CD4-positive, alpha-beta T cell treated with Interleukin-21 for 1 hour (primary cell): Measurements from ENCODE around the gene CEP72.

ENCODE experiments used
- DNase-seq: peaks from one replicate; pipeline ENCODE4 v3.0.0-alpha.2; 2020

CEP72 gene

DNA sequence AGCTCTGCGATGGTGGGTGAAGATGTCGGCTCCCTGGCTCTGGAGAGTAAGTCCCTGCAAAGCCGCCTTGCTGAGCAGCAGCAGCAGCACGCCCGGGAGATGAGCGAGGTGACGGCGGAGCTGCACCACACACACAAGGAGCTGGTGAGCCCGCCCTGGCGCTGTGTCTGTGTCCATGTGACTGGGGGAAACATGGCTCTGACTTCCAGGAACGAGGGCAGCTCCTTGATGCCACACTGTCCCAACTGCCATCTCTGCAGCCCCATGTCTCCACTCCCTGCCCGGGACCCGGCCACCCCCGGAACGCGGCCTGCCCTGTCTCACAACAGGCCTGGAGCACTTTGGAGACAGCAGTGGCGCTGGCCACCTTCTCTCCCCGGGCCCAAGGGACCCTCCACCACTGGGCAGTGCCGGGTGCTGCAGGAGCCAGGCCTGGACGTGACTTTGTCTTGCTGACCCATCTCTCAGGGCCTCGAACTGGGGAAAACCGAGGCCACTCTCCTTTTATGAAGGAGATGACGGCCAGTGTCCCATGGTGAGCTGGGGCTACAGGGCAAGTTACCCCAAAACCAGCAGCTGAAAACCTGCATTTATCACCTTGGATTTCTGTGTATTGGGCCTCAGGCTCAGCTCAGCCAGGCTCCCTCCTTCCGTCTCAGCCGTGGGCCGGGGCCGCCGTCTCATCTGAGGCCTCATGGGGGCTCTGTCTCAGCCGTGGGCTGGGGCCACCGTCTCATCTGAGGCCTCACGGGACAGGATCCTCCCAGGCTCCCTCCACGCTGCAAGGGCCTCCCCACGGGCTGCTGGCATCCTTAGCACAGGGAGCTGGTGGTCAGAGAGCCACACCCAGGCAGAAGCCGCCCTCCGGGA lies 28.6 kb downstream of the CEP72 start:
- DNase-seq, result no peak

DNA sequence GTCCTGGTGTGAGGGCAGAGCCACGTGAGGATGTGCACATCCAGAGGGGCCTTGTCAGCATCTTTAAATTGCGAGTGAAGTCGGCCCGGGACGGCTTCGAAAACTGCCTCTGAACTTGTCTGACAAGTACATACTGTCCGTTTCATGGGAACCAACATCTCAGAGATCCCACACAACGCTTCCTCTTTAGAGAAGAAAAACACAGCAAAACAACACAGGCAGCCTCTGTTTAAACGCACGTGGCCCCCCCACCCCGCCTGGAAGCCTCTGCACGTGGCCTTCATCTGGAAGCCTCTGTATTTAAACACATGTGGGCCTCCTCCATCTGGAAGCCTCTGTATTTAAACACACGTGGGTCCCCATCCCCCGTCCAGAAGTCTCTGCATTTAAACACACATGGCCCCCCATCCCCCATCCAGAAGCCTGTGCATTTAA lies 29.2 kb downstream of the CEP72 start:
- DNase-seq, result no peak

DNA sequence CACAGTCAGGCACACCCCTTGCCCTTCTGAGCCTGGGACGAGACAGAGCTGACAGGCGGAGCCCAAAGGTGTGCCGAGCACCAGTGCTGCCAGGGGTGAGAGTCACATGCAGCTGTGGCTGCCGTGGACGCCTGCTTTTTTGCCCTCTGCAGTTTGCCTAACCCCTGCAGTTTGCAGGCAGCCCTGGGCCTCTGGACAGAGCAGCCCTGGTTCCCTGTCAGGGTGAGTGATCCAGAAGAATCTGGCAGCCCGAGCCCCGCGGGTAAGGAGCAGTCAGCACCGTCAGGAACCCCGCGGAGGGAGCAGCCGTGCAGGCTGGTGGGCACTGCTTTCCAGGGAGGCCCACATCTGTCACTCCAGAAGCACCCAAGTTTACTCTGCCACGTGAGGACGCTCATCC lies 30.3 kb downstream of the CEP72 start:
- DNase-seq, result no peak

DNA sequence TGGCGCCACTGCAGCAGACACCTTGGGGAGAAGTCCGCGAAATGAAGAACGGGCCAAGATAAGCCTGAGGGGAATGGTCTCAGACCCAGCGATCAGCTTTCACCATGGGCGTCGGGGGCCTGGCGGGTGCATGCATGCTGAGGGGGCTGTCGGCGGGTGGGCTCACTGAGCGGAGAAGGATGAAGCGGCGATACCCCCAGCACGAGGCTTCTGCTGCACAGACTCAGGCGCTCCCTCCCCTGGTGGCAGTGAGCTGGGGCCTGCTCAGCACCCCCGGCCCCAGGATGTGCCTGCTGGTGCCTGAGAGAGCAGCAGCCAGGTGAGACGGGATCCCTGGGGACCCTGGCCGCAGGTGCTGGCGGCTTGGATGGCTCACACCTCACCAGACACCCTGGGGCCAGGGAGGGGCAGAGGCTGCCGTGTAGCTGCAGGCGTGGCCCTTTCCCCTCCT lies 31.2 kb downstream of the CEP72 start:
- DNase-seq, result no peak

DNA sequence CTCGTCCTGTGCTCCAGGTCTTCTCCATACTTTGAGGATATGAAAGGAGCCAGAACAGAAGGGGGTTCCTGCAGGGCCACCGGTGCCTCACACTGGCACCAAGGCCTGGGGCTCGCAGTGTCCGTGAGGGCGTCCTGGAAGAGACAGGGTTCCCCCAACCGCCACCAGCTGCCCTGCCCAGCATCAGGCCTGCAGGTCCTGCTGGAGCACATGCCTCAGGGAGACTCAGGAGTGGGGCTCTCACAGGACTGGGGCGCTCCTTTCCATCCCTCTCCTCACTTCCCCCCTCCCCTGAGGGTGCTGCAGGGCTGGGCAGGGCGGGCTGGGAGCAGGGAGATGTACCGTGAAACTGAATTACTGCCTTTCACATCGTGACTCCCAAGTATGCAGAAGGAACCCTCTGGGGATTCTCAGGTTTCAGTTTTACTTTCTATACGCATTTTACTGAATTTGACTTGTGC lies 31.7 kb downstream of the CEP72 start:
- no peak for DNase-seq

DNA sequence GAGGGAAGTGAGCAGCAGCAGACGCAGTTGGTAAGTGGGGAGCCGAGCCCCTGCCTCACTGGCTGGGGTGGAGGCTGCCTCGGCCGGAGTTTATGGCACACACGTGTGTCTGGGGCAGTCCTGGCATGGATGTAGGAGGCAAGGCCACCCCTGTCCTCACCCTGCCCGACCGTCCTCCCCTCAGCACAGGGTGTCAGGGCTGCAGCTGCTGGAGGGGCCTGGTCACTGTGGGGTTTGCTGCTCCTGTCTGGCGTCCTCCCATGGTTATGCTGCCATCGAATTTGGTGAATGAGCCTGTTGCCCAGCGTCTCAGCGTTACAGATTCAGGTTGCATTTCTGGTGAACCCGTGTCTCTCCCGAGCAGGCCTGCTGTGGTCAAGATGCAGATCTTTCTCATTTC lies 32.4 kb downstream of the CEP72 start:
- DNase-seq, result no peak

DNA sequence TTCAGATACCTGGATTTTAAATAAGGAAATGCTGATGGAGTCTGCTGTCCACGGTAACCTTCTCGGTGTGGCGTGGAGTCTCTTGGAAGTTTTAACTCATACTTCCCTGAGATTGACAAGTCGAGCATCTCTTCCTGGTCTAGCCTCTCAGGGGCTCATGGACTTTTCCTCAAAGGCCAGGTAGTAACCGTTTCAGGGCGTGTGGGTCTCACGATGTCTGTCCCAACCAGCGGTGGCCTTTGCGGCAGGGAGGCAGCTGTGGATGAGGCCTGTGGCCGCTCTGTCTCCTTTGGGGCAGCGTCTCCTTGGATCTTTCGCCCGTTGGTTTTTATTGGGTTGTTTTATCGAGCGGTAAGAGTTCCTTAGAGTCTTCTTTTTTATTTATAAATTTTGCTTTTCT lies 32.8 kb downstream of the CEP72 start:
- no peak for DNase-seq

DNA sequence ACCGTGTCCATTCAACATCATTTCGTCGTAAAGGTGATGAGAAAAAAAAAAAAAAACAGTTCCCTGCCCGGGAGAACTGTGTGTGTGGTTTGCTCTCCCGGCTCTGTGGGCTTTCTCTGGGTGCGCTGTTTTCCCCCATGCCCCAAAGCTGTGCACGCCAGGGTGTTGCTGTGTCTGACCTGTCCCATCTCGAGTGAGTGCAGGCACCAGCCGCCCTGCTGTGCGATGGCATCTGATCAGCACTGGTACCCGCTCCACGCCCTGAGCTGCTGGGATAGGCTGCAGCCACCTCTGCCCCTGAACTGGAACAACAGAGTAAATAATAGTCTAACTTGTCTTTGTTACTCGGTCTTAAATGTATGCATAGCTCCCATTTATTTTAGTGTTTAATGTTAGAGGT lies 33.3 kb downstream of the CEP72 start:
- DNase-seq, result no peak

DNA sequence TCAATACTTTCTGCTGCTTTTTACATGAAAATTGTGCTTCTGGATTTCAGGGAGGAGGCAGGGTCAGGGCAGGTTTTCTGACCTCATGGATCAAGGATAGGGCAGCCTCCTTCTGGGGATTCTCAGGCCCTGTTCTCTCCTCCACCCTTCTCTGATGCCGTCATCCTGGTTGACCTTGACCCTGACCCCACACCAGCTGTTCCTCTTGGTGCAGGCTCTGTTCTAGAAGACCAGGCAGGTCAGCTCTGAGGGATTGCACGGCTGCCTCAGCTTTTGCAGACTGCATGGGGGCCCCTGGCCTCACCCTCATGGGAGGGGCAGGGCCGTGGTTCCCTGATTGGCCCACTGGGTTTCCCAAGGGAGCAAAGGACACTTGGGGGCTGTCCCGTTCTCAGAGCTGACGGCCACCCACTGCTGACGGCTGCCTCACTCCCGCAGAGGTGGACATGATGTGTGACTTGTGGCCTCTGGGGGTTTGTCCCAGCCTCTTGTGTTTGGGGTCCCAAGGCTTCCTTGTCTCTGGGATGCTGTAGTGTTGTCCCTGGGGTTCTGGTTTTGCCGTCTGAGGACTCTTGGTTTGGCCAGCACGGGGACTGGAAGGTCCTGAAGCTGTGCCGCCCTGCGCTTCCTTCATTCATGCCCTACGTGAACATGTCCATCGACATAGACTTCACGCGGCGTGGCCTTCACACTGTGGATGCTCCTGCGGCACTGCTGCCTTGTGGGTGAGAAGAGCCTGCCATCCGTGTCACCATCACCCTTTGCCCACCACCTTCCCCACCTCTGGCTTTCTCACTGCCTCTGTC lies 34.5 kb downstream of the CEP72 start:
- DNase-seq, result no peak

DNA sequence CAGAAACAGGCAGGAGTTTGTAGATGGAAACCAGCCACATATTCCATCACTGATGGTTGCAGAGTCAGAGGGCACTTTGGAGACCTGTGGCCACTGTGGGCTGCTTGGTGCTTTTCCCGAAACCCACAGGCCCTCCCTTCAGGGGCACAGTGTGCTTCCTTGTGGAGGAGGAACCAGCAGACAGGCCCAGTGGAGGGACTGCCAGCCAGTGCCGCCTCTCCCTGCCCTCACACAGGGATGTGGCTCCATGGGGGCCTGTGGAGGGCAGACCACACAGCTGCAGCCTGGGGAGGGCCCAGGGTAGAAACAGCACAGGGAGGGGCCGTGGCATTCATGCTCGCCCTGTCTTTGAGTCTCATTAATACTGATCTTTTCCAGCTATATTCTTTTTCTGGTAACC lies 35.2 kb downstream of the CEP72 start:
- DNase-seq, result no peak

DNA sequence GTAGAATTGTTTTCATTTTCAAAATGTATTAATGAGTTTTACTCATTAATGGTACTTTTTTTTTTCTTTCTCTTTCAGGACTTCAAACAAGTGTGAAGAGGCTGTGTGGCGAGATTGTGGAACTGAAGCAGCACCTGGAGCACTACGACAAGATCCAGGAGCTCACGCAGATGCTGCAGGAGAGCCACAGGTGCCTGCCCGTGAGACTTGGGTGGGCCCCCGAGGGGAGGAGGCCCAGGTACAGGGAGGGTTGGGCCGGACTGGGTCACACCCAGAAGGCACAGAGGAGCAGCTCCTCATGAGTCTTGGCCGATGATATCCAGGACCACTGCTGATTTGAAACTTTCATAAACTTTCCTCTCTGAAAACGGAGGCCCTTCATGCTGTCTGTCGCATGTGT lies 35.6 kb downstream of the CEP72 start:
- no peak for DNase-seq

DNA sequence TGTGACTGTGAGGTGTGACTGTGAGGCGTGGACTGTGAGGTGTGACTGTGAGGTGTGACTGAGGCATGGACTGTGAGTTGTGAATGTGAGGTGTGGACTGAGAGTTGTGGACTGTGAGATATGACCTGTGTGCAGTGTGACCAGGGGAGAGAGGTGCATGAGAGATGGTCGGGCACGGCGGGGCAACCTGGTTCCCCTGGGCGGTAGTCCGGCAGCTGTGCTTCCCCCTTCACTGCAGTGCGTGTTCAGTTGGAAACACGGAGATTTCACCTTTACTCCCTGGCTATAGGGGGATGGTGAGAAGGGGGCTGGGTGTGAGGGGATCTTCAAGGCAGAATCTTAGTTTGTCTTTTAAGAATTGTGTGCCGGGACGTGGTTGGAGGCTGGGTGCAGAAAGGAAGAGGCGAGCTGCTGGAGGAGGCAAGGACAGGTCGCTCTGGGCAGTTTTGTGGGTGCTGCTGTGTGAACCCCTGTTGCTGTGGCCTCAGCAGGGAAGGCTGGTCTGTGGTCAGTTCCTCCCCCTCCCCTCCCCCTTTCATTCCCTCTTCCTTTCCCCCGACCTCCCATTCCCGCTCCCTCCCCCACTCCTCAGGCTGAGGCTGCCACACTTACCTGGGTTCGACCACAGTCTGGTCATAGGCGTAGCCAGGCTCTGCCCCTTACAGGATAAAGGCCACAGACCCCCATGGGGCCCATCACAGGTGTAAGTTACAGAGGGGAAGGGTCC lies 39.3 kb downstream of the CEP72 start:
- no peak for DNase-seq

DNA sequence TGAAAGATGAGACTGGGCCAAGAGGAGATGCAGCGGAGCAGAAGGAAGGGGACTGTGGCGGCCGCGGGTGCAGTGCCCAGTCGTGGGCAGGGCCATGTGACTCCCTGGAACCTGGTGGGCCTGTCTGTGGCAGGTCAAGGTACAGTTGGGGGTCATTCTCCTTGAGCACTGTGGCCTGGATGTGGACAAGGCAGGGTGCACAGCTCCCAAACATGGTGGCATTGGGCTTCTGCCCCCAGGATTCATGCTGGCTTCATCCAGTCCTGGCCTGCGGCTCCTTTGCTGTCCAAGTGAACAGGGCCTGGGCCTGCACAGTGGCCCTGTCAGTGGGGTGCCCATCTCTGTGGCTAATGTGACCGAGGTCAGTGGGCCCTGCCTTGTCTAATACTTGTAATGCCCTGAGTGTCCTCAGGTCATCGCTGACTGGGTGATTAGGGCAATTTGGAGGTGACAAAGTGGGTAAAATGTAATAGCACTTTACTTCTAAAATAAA lies 39.9 kb downstream of the CEP72 start:
- no peak for DNase-seq

DNA sequence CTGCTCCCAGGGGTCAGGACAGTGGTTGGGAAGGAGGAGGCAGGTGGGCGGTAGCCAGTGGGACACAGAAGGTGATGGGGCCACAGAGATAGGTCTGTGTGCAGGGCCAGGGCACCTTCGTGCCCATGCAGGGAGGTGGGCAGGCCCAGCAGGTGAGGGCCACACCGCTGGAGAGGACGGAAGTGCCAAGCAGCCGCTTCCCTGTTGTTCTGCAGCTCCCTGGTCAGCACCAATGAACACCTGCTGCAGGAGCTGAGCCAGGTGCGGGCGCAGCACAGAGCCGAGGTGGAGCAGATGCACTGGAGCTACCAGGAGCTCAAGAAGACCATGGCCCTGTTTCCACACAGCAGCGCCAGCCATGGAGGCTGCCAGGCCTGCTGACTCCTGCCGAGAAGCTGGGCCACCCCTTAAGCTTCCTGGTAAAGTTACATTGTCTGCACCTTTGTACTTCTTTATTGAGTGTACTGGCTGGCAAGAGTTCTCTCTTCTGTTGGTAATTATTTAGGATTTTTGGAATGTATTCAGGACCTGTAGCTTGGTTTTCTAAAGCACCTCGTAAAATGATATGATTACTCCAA lies 40.7 kb downstream of the CEP72 start:
- DNase-seq, result no peak

DNA sequence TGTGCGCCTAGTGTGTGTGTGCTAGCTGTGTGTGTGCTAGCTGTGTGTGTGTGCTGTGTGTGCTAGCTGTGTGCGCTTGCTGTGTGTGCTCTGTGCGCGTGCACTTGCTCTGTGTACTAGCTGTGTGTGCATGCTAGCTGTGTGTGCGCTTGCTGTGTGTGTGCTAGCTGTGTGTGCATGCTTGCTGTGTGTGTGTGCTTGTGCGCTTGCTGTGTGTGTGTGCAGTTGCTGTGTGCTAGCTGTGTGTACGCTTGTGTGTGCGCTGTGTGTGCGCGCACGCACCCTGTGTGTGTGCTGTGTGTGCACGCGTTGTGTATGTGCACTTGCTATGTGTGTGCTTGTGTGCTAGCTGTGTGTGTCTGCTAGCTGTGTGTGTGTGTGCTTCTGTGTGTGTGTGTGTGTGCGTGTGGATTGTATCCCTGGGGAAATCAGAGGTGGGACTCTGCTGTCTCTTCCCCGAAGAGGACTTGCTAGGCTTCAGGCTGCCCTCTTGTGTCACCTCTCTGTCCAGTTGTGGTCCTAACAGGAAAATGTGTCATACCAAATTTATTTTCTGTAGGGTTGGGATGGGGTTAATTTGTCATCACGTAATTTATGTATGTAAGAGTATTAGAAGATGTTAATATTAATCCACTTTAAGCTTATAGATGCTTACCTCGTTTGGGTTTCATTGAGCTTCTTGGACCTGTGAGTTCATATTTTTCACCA lies 42.1 kb downstream of the CEP72 start:
- no peak for DNase-seq

DNA sequence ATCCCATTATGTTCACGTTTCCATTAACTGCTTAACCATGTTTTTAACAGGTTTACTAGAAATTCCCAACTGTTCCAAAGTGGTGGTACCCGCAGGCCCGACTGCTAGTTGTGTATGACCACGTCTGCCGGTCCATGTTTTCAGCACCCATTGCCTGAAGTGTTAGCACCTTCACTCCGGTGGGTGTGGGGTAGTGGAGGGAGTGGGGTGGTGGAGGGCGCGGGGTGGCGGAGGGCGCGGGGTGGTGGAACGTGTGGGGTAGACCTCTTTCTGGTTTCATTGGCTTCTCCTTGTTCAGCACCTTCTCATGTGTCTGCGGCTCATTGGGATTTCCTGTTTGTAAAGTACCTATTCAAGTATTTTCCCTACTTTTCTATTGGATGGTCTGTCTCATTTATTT lies 43.3 kb downstream of the CEP72 start:
- no peak for DNase-seq

DNA sequence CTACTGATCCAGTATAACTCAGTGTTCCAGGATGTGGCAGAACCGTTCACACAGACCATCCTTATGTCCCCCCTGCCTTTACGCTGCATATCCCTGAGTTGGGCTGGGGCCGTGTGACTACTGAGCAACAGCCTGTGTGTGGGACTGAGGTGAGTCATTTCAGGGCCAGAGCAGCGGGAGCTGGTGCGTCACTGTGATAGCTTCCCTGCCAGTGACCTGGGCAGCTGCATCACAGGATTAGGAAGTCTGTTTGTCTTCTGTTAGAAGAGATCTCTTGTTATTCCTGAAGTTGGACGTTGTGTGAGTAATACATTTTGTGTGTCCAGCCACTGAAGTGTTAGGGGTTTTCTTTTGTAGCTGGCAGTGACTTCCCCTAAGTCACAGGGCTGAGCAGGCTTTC lies 45.4 kb downstream of the CEP72 start:
- DNase-seq, result no peak

DNA sequence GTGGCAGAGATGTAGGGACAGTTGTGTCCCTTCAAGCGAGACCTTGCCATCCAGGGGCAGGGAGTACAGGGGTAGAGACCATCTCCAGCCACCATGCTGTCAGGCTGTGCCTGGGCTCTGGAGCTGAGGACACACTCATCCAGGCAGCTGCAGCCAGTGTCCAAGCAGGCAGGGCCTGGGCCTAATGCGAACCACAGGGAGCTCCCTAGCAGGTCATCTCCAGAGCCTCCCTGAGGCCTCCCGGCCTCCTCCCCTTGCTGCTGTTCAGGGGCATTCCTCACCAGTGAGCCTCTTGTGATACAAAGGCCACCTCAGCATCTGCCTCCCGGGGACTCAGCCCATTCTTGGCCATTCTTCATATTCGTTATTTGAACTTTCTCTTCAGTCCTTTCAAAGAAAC lies 46.0 kb downstream of the CEP72 start:
- no peak for DNase-seq

DNA sequence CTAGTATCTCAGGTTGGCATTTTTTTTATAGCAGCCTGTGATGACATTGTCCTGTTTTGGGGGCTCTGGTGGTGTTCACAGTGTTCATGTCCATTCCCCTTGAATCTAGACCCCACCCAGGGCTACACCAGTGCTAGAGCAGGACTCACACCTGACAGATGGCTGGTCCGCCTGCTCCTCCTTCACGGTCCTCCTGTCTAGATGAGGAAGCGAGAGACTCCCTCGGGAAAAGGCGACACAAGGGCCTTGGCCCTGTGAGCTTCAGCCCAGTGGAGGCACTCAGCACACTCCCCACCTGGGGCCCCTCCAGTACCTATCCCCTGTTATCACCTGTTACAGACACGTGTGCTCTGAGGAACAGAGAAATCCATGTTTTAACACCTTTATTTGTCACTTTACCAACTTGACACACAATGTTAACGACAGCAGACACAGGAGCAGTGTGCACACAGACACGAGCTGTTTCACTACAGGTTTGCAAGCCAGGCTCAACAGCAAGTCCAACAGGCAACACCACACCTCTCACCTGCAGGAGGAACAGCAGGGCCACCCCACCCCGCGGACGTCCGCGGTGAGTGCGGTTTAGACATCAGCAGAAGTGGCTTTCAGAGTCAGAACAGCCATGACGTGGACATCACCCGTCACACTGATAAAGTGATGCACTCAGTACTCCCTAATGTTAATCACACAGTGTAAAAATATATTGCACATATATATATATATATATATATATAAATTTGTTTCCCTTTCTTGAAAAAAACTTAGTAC lies 47.5 kb downstream of the CEP72 start:
- DNase-seq, result no peak

DNA sequence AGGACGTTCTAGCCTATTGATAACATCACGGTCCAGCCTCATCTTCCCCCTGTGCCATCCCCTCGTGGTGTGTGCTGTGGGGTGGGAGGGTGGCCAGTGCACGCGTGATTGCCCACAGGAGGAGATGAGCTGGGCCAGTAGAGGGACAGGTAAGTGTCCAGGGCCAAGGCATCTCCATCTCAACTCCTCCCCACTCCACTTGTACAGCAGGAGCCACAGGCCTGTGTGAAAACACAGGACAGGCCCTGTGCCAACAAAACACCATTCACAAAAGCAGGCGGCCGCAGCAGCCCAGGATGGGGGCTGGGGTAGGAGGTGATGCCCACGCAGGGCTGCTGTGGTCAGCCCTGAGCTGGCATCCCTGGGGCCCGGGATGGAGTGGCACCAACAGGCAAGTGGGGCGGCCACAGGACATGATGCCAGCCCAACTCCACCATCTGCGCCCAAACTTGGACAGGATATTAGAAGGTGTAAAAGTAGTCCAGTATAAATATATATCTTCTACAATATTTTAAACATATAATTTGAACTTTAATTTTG lies 48.4 kb downstream of the CEP72 start:
- DNase-seq, result no peak
